ENCODE measurements around the gene LPCAT4.

GRCh38 chr15:34365836-34366235 lies 1.2 kb downstream of the LPCAT4 start:
- no peak for TF ChIP-seq CTCF (IDR thresholded peaks at IDR 0.05; ENCODE audit: low read depth, low read length, poor library complexity, severe bottlenecking)
- TF ChIP-seq EZH2phosphoT487 (IDR thresholded peaks at IDR 0.05; ENCODE audit: borderline replicate concordance, low read length): no peak

Measured in DOHH2 (cell line).